SJCRH30 (cell line): ENCODE measurements around the gene EREG. TPM values are rescaled to one million over a fixed set of nuclear protein-coding genes. Genes with fewer than 3 reads are reported as not detected.
A peak's percentile ranks its signal among the peaks of the same experiment; 100 is the strongest.
"Not testable (repeated sequence)": the region's sequence is repeated elsewhere in the genome, so short reads cannot be mapped to it uniquely, and the experiment has no call there.

ENCODE experiments used
- DNase-seq, 2 experiments: peaks; one replicate each; pipeline ENCODE4 v3.0.0-alpha.2; 2015 to 2020
- H3K27ac ChIP-seq: fragments of 250-450 bp; sonication (Bioruptor Pico); 2 replicates; pipeline ENCODE4 v1.5.1; 2020; ENCODE audit warnings: mild to moderate bottlenecking, moderate library complexity
- H3K27me3 ChIP-seq: fragments of 250-450 bp; sonication (Bioruptor Pico); 2 replicates; pipeline ENCODE4 v1.5.1; 2020; ENCODE audit warnings: mild to moderate bottlenecking, moderate library complexity
- H3K36me3 ChIP-seq: fragments of 250-450 bp; sonication (Bioruptor Pico); 2 replicates; pipeline ENCODE4 v1.5.1; 2020; ENCODE audit warnings: mild to moderate bottlenecking, moderate library complexity
- H3K4me1 ChIP-seq: fragments of 250-450 bp; sonication (Bioruptor Pico); 2 replicates; pipeline ENCODE4 v1.5.1; 2020; ENCODE audit warnings: mild to moderate bottlenecking, moderate library complexity
- H3K4me3 ChIP-seq: fragments of 250-450 bp; sonication (Bioruptor Pico); 2 replicates; pipeline ENCODE4 v1.5.1; 2020; ENCODE audit warnings: mild to moderate bottlenecking, moderate library complexity
- H3K9me3 ChIP-seq: fragments of 250-450 bp; sonication (Bioruptor Pico); replicated peaks from 2 replicates; pipeline ENCODE4 v1.5.1; 2020; ENCODE audit warnings: mild to moderate bottlenecking, moderate library complexity
- total RNA-seq: library from RNA; depleted of rRNA; stranded (reverse); fragments of >200 nt; shearing (Covaris generic); gene quantifications from 2 replicates; pipeline ENCODE4 v1.2.3, GENCODE V29; 2014

The EREG gene
- total RNA-seq, 1 experiment from 2014 or later: not detected

DNA sequence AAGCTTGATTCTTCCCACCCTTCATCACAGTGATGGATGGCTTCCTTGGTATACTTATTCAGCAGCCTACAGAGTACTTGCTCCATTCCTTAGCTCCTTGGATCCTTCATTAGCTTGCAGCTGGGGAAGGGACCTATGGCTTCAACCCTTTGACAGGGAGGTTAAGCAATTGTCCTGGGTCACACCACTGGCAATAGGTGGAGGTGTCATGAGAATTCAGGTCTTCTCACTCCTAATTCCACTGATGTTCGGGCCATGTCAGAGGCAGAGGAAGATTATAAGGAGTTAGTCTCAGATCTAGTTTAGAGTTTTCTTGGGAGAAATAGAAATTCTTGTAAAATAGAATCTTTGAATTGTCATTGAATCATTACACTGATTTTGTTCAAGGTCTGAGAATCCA lies 24.5 kb downstream of the EREG start:
- Histone ChIP-seq H3K4me3 (no peak overlapping the region), H3K27me3 (no peaks in the 10 kb centered on the region), H3K4me1 (no peaks in the 10 kb centered on the region), H3K36me3 (no peaks in the 10 kb centered on the region), H3K9me3 (no peaks in the 10 kb centered on the region), H3K27ac (no peak overlapping the region)
- no peak for DNase-seq

DNA sequence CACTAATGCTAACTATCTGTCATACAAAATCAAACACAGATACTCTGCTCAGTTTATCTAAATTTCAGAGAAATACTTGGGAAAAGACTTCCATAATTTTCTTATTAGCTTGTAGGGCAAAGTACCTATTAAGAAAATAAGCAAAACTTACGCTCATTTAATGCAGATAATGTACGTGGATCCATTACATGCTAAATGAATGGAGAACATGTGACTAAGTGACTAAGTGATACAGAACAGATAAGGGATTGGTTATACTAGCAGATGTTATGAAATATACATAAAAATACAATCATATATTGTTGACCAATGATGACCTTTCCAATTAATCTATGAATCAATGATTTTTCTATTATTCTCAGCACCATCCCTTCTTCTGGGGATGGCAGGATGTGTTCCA lies 25.7 kb downstream of the EREG start:
- H3K4me1 ChIP-seq: no peaks in the 10 kb centered on the region
- H3K27me3 ChIP-seq: no peaks in the 10 kb centered on the region
- no peaks in the 10 kb centered on the region for H3K9me3 ChIP-seq
- no peak for DNase-seq
- H3K27ac ChIP-seq: no peak overlapping the region
- no peaks in the 10 kb centered on the region for H3K36me3 ChIP-seq
- H3K4me3 ChIP-seq: no peak overlapping the region

DNA sequence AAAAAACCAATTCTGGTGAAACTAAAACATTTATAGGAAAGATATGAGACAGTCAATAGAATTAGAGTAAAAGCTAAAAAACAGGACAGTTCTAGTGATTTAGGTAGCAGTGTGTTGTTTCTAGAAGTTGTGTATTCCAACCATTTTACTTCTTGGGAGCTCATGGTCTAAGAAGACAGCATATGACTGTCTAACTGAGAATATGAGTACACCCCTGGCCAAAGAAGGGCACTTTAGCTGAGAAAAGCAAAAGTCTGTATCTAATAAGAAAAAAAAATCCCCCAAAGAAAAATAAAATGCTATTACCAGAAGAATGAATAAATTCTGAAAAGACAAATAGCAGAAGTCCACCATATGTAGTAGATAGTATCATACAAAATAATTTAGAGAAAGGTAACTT lies 26.4 kb downstream of the EREG start:
- no peaks in the 10 kb centered on the region for H3K36me3 ChIP-seq
- no peak overlapping the region for H3K4me3 ChIP-seq
- H3K27ac ChIP-seq: no peak overlapping the region
- no peaks in the 10 kb centered on the region for H3K4me1 ChIP-seq
- no peaks in the 10 kb centered on the region for H3K9me3 ChIP-seq
- no peak for DNase-seq
- H3K27me3 ChIP-seq: no peaks in the 10 kb centered on the region

DNA sequence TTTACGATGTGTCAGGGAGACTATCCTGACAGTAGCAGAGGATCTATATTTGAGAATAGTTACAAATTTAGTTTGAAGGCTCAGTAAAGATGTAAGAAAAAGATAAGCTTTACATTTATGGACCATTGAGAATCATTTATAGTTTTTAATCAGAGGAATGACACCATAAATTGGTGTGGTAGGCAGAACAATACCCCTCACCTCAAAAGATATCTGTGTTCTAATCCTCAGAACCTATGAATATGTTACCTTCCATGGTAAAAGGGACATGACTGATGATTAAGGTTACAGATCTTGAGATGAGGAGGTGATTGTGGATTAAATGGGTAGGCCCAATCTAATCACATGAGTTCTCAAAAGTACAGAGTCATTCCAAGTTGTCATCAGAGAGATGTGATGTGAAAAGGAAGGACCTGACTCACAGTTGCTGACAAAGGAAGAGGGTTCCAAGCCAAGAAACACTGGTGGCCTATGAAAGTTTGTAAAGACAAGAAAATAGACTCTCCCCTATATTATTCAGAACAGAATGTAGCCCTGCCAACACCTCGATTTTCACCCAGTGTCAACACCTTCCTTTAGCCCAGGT lies 27.0 kb downstream of the EREG start:
- H3K4me1 ChIP-seq: no peaks in the 10 kb centered on the region
- DNase-seq: no peak

DNA sequence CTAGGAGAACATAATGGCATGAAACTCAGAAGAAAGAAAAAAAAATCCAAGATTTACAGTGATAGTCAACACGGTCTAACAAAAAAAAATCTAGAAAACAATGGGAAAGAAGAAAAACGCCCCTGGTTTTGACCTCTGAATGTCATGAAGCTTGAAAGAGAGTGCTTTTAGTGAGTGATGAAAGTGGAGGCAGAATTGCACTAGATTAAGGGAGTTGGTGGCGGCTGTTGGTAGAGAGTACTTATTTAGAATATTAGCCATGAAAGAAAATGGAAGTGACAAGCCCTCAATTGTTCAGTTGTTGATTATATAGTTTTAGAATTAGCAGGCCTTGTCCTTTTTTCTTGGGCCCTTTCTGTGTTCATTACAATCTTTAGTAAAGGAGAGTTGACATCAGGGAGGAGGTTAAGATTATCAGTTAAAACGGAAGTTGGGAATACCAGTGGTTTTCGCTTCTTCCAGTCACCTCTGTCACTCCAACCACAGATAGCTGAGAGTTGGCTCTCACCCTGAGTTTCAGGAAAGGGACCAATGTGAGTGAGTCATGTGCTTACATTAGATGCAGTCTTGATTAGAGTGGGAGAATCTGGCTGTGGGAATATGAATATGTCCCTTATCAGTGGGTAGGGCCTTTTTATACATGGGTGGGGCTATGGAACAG lies 29.7 kb downstream of the EREG start:
- Histone ChIP-seq H3K9me3 (no peaks in the 10 kb centered on the region), H3K27me3 (no peaks in the 10 kb centered on the region), H3K27ac (no peak overlapping the region), H3K4me3 (no peak overlapping the region), H3K4me1 (no peaks in the 10 kb centered on the region), H3K36me3 (no peaks in the 10 kb centered on the region)
- DNase-seq: peak in 1 of 2 experiments; percentile 15

More for the DNA sequence above, 27.0 kb downstream of the EREG start:
- Histone ChIP-seq H3K4me3 (no peak overlapping the region), H3K27me3 (no peaks in the 10 kb centered on the region), H3K9me3 (no peaks in the 10 kb centered on the region), H3K36me3 (no peaks in the 10 kb centered on the region), H3K27ac (no peak overlapping the region)

DNA sequence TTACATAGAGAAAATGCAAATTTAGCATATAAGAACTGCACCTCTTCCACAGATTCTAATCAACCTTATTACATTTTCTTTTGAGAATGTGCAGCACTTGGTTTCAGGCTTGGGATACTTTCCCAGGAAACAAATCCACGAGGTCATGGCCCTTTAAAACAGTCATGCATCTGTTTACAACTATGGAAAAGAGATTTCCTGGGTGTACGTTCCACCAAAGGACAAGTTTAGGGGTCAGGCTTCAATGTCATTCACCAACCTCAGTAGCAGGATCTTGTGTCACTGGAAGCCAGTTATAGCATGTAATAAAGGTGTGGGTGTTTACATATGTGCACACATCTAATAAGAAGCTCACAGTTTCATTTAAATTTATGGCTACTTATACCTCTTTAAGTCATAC lies 30.7 kb downstream of the EREG start:
- DNase-seq: no peak
- no peaks in the 10 kb centered on the region for H3K27me3 ChIP-seq
- H3K9me3 ChIP-seq: no peaks in the 10 kb centered on the region
- no peak overlapping the region for H3K4me3 ChIP-seq
- H3K4me1 ChIP-seq: no peaks in the 10 kb centered on the region
- H3K36me3 ChIP-seq: no peaks in the 10 kb centered on the region
- H3K27ac ChIP-seq: no peak overlapping the region

DNA sequence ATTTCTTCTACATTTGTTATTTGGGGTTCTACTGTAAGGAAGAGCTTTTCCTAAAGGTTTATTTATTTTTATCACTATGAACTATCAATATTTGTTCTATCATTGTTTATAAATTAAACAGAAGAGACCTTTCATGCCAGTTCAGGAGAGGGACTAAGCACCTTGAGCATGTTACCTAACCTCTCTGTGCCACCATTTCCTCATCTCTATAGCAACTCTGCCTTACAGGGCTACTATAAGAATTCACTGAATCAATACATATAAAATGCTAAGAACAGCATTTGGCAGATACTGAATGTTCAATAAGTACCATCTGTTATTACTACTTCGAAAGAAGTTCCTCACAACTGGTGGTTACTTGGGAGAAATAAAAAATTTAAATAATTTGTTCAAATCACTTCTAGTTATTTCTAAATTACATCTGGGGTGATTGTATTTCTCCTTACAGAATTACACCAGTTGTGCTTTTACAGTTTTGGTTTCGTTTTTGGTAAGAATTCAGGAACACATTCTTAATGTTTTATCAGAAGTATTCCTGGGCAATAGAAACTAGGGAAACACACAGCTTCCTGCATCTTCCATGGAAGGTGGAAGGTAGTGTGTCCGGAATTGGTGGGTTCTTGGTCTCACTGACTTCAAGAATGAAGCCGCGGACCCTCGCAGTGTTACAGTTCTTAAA lies 32.9 kb downstream of the EREG start:
- Histone ChIP-seq H3K27ac (no peak overlapping the region), H3K36me3 (no peaks in the 10 kb centered on the region), H3K4me1 (no peaks in the 10 kb centered on the region), H3K4me3 (no peak overlapping the region), H3K9me3 (no peaks in the 10 kb centered on the region), H3K27me3 (no peaks in the 10 kb centered on the region)
- DNase-seq: no peak

DNA sequence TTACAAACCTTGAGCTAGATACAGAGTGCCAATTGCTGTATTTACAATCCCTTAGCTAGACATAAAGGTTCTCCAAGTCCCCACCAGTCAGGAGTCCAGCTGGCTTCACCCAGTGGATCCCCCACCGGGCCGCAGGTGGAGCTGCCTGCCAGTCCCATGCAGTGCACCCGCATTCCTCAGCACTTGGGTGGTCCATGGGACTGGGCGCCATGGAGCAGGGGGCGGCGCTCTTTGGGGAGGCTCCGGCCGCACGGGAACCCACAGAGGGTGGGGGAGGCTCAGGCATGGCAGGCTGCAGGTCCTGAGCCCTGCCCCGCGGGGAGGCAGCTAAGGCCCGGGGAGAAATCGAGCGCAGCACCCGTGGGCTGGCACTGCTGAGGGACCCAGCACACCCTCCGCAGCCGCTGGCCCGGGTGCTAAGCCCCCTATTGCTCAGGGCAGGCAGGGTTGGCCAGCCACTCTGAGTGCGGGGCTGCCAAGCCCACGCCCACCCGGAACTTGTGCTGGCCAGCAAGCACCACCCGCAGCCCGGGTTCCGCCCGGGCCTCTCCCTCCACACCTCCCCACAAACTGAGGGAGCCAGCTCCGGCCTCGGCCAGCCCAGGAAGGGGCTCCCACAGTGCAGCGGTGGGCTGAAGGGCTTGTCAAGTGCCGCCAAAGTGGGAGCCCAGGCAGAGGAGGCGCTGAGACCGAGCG lies 34.1 kb downstream of the EREG start:
- H3K27me3 ChIP-seq, H3K9me3 ChIP-seq, H3K27ac ChIP-seq, H3K4me3 ChIP-seq, H3K4me1 ChIP-seq, H3K36me3 ChIP-seq: not testable (repeated sequence)
- peak in 1 of 2 experiments; percentile 10 for DNase-seq

DNA sequence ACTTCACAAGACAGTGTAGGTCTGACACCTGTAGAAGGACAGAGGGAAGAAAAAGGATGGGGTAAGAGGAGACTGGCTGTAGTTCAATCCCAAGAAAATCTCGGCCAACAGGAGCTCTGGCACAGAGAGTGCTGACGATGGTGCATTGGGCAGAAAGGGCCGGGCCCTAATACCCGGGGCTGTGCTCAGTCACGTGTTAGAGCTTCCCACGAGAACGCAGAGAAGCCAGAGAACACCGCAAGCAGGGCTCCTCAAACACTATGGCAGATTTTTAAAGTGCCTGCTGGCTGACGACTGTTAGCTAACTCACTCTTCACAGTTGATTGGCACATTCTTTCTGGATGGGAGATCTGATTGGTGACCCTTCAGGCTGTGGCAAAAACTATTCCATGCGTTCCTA lies 35.5 kb downstream of the EREG start:
- H3K4me3 ChIP-seq: no peak overlapping the region
- no peaks in the 10 kb centered on the region for H3K36me3 ChIP-seq
- no peak overlapping the region for H3K27ac ChIP-seq
- H3K9me3 ChIP-seq: no peaks in the 10 kb centered on the region
- H3K27me3 ChIP-seq: 0 out of 2 replicates have a peak, but pooled peaks cover 4% of the 10 kb centered on the region
- no peaks in the 10 kb centered on the region for H3K4me1 ChIP-seq
- DNase-seq: no peak

DNA sequence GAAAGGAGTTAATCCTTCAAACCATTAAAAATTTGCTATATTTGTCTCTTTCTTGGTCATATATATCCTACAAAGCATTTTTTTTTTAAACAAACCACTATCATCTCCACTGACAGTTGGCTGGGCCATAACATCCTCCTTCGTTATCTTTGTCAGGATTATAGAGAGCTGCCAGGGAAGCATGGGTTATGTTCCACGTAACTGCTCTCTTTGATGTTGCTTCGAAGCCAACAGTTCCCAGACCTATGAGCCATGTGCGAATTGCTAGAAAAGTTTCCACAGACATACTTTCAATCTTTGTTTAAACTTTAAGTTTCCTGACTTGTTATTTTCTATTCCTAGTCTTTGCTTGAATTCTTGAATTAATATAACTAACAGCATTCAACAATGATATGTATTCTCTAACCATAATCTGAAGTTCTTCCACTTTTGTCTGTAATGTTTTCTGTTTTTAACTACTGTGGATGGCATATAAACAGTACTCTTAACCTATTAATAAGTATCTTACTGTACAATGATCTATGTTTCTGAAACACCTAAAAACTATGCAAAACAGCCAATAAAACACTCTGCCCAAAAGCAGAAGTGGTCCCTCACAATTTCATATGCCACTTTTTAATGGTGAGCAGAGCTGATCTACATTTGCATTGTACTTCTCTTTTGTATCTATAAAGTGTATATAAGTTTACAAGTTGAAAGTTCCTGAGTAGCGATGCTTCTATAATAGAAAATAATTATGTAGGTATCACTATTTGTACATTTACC lies 37.9 kb downstream of the EREG start:
- H3K4me1 ChIP-seq: no peaks in the 10 kb centered on the region
- H3K27me3 ChIP-seq: 0 out of 2 replicates have a peak, but pooled peaks cover 4% of the 10 kb centered on the region
- no peaks in the 10 kb centered on the region for H3K9me3 ChIP-seq
- no peak for DNase-seq
- H3K27ac ChIP-seq: no peak overlapping the region
- H3K36me3 ChIP-seq: no peaks in the 10 kb centered on the region
- no peak overlapping the region for H3K4me3 ChIP-seq

DNA sequence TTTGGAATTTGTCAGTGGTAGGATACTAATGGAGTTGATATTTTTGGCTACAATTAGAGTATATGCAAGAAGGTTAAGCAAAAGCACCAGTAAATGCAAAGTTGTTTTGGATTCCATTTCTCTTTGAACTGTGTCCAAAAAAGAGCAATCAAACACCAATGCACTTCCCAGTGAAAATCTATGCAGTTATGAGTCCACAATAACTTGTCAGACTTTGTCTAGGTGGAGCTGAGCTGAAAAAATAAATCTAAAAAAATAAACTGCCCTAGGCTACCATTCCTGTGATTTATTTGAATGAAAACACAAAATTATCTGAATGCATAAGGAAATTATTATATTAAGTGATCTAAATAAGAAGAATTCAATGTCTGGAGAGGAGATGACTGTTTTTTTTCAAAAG lies 42.9 kb downstream of the EREG start:
- no peak for DNase-seq

DNA sequence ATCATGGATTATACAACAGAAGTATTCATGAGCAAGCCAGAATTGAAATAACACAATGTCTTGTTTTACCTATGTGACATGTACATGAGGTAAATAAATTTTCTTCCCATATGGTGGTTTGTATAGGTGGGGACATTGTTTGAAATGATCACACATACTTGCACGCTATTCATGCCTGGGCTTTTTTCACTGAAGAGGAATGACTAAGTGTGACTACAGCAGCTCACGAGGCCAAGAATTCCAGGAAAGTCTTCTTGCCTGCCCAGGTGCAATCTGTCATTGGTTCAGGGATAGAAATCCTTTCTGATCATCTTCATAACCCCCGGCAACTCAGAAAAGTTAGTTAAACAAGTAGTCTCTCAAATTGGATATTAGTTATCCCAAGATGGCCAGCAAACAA lies 43.7 kb downstream of the EREG start:
- DNase-seq: no peak
- H3K4me3 ChIP-seq: no peak overlapping the region

More for the DNA sequence above, 42.9 kb downstream of the EREG start:
- Histone ChIP-seq H3K4me3 (no peak overlapping the region), H3K36me3 (no peaks in the 10 kb centered on the region), H3K4me1 (no peaks in the 10 kb centered on the region), H3K27me3 (0 out of 2 replicates have a peak, but pooled peaks cover 4% of the 10 kb centered on the region), H3K9me3 (no peaks in the 10 kb centered on the region), H3K27ac (no peak overlapping the region)

DNA sequence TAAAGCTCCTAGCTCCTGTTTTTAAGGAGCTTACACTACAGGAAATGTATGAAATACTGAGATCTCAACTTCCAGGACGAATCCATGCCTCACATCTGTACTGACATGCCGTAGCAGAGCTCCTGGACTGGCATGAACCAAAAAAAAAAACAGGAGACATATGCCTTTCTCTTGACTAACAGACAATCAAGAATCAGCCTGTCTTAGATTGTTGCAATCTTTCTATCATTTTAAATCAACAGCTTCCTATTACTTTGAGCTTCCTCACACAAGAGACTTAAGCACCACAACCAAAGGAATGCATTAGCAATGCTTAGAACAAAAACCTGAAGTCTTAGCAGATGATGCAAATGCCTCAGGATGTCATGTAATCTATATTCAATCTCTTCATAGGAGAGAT lies 45.3 kb downstream of the EREG start:
- H3K4me3 ChIP-seq: no peak overlapping the region
- DNase-seq: no peak
- no peaks in the 10 kb centered on the region for H3K36me3 ChIP-seq
- H3K9me3 ChIP-seq: no peaks in the 10 kb centered on the region
- no peaks in the 10 kb centered on the region for H3K4me1 ChIP-seq
- no peak overlapping the region for H3K27ac ChIP-seq
- no peaks in the 10 kb centered on the region for H3K27me3 ChIP-seq

More for the DNA sequence above, 43.7 kb downstream of the EREG start:
- Histone ChIP-seq H3K9me3 (no peaks in the 10 kb centered on the region), H3K36me3 (no peaks in the 10 kb centered on the region), H3K27ac (no peak overlapping the region), H3K4me1 (no peaks in the 10 kb centered on the region), H3K27me3 (no peaks in the 10 kb centered on the region)

DNA sequence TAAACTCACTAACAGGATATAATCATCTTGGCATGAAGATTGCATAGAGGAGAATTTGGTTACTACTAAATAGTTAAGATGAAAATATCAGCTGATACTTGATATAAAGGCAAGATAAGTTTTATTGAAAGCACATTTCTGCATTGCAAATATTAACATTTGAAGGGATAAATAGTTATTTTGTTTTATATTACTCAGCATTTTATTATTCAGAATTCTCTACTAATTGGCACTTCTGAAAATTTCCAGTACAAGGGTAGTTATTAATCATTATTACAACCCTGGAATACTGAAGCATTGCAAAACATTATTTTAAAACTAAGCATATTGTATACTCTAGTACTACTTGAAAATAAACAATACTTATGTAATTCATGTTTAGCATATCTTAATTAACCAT lies 47.3 kb downstream of the EREG start:
- Histone ChIP-seq H3K4me1 (no peaks in the 10 kb centered on the region), H3K27me3 (no peaks in the 10 kb centered on the region), H3K36me3 (no peaks in the 10 kb centered on the region)

More for the DNA sequence above, 47.3 kb downstream of the EREG start:
- H3K27ac ChIP-seq: no peak overlapping the region
- H3K9me3 ChIP-seq: no peaks in the 10 kb centered on the region; the same call in 1 of the 2 replicates
- DNase-seq: no peak
- H3K4me3 ChIP-seq: no peak overlapping the region
